ENCODE data around the gene FAM25G. TPM values are rescaled to one million over a fixed set of nuclear protein-coding genes. Genes with fewer than 3 reads are reported as not detected.

The FAM25G gene
- total and polyA plus RNA-seq, 12 donors: not detected

DNA sequence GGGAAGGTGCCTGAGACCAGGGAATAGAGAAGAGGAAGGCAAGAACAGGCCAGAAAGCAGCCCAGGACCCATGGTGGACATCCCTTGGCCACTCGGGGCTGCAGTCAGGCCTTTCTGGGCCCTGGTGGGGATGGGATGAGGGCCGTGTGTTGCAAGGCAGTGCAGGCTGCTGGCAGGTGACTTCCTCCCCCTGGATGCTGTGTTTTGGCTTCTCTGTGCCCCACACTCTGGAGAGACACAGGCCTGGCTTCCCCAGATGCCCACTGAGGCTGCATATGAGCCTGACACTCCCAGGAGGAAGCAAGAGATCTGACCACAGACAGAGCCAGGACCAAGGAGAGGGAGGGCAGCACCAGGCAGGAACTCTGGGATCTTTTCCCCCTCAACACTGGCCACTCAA is 47.5 kb downstream of the FAM25G start:
- TF ChIP-seq, protein P1, sequence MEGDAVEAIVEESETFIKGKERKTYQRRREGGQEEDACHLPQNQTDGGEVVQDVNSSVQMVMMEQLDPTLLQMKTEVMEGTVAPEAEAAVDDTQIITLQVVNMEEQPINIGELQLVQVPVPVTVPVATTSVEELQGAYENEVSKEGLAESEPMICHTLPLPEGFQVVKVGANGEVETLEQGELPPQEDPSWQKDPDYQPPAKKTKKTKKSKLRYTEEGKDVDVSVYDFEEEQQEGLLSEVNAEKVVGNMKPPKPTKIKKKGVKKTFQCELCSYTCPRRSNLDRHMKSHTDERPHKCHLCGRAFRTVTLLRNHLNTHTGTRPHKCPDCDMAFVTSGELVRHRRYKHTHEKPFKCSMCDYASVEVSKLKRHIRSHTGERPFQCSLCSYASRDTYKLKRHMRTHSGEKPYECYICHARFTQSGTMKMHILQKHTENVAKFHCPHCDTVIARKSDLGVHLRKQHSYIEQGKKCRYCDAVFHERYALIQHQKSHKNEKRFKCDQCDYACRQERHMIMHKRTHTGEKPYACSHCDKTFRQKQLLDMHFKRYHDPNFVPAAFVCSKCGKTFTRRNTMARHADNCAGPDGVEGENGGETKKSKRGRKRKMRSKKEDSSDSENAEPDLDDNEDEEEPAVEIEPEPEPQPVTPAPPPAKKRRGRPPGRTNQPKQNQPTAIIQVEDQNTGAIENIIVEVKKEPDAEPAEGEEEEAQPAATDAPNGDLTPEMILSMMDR (IDR thresholded peaks at IDR 0.05): no peak
- no peak for TF ChIP-seq POLR2A (IDR thresholded peaks at IDR 0.05)
- DNase-seq: no peak
- 71 to 78% (median 76%) methylated on average over 2 of the region's 2 CpGs; no CpG with 5 or more reads in 1 of the 4 donors for WGBS, 4 donors

DNA sequence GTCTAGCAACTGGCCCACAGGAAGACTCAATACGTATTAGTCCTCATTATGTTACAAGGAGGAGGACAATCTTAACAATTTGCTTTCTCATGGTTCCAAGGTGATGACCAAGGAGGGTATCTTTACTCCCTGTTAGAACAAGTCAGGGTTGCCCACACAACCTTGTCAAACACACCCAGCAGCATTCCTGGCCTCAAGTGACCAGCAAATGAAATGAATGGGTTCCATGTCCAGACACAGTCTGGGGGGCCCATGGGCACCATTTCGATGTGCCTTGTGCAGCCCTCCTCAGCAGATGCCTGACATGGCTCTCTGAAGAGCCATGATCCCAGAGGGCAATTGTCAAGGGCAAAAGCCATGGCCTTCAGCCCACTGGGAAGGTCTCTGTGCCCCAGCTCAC is 48.4 kb downstream of the FAM25G start:
- H3K4me1 ChIP-seq (replicated peaks in 1 of 2): no peaks in the 10 kb centered on the region
- intact Hi-C loops (cut with DNase I): no loop called here
- no peaks in the 10 kb centered on the region for H3K36me3 ChIP-seq (replicated peaks in 1 of 2)
- TF ChIP-seq, protein P1 (IDR thresholded peaks at IDR 0.05): no peak
- no peak for TF ChIP-seq POLR2A (IDR thresholded peaks at IDR 0.05)
- 74 to 94% (median 82%) methylated on average over 2 of the region's 2 CpGs for WGBS, 4 donors
- no peak overlapping the region for H3K4me3 ChIP-seq
- H3K27me3 ChIP-seq: no peaks in the 10 kb centered on the region
- H3K27ac ChIP-seq: no peak overlapping the region
- peaks cover 0 to 5% (median 0%) of the 10 kb centered on the region in 3 donors for H3K9me3 ChIP-seq (replicated peaks in 1 of 3)
- DNase-seq: no peak

More for the DNA sequence above, 47.5 kb downstream of the FAM25G start:
- Histone ChIP-seq H3K4me1 (replicated peaks in 1 of 2) (no peaks in the 10 kb centered on the region), H3K36me3 (replicated peaks in 1 of 2) (no peaks in the 10 kb centered on the region), H3K27ac (no peak overlapping the region), H3K9me3 (replicated peaks in 1 of 3) (peaks cover 0 to 5% (median 0%) of the 10 kb centered on the region in 3 donors), H3K27me3 (no peaks in the 10 kb centered on the region), H3K4me3 (no peak overlapping the region)
- intact Hi-C loops (cut with DNase I): no loop called here

DNA sequence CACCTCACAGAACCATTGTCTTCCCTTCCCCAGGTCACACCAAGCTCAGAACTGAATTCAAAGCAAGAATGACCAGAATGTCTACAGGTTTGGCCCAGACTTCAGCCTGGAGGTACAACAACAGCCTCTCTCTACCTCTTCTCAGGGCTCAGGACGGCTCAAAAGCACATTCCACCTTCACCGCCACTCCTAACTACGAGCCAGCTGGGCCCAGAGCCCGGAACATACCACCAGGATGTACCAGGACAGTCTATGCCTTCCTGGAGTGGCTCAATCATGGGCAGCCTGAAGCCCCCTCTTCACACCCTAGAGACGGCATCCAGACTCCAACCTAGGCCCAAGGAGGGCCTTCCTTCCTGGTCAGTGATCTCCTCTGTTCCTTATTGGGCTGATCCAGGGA is 49.1 kb downstream of the FAM25G start:
- Histone ChIP-seq H3K27ac (no peak overlapping the region), H3K9me3 (replicated peaks in 1 of 3) (peaks cover 0 to 5% (median 0%) of the 10 kb centered on the region in 3 donors), H3K4me3 (no peak overlapping the region), H3K27me3 (no peaks in the 10 kb centered on the region), H3K36me3 (replicated peaks in 1 of 2) (no peaks in the 10 kb centered on the region), H3K4me1 (replicated peaks in 1 of 2) (no peaks in the 10 kb centered on the region)
- 85 to 93% (median 88%) methylated on average over 4 to 5 of the region's 5 CpGs for WGBS, 4 donors
- intact Hi-C loops (cut with DNase I): no loop called here
- TF ChIP-seq, protein P1 (IDR thresholded peaks at IDR 0.05): no peak
- no peak for TF ChIP-seq POLR2A (IDR thresholded peaks at IDR 0.05)
- DNase-seq: no peak

DNA sequence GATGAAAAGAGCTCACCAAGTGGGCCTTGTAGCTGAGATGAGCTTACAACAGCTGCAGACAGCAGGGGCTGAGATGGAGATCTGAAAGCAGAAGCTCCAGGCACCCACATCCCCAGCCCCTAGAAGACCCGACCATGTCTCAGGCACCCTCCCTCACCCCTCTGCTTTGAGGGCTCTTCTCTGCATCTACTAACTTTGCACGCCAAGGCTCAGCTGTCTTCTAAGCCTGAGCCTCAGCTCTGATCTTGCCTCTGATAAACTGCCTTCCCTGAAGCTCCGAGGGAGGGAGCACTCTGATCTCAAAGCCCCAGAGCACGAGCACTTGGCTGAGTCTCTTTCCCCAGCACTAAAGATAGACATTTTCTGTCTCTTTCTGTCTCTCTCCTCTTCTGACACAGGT is 49.6 kb downstream of the FAM25G start:
- Histone ChIP-seq H3K9me3 (replicated peaks in 1 of 3) (peaks cover 0 to 5% (median 0%) of the 10 kb centered on the region in 3 donors), H3K27ac (no peak overlapping the region), H3K36me3 (replicated peaks in 1 of 2) (no peaks in the 10 kb centered on the region), H3K4me1 (replicated peaks in 1 of 2) (no peaks in the 10 kb centered on the region), H3K4me3 (no peak overlapping the region), H3K27me3 (no peaks in the 10 kb centered on the region)
- WGBS, 4 donors: 61 to 74% (median 65%) methylated on average over 4 of the region's 4 CpGs
- TF ChIP-seq, protein P1 (IDR thresholded peaks at IDR 0.05): no peak
- TF ChIP-seq POLR2A (IDR thresholded peaks at IDR 0.05): no peak
- no peak for DNase-seq
- intact Hi-C loops (cut with DNase I): no loop called here
